HG03135 (cell line): Measurements from ENCODE around the gene BCAS4.
"Not testable (repeated sequence)": the region's sequence is repeated elsewhere in the genome, so short reads cannot be mapped to it uniquely, and the experiment has no call there.

Experiments used
- ATAC-seq: cut with Tn5 transposase; IDR thresholded peaks from one replicate; pipeline ENCODE4 v1.9.1; 2021; ENCODE audit warnings: mild to moderate bottlenecking, moderate library complexity; ENCODE audit not compliant: unreplicated experiment

BCAS4 gene

GRCh38 chr20:50873585-50873984 is 78.7 kb downstream of the BCAS4 start:
- no peak for ATAC-seq

DNA sequence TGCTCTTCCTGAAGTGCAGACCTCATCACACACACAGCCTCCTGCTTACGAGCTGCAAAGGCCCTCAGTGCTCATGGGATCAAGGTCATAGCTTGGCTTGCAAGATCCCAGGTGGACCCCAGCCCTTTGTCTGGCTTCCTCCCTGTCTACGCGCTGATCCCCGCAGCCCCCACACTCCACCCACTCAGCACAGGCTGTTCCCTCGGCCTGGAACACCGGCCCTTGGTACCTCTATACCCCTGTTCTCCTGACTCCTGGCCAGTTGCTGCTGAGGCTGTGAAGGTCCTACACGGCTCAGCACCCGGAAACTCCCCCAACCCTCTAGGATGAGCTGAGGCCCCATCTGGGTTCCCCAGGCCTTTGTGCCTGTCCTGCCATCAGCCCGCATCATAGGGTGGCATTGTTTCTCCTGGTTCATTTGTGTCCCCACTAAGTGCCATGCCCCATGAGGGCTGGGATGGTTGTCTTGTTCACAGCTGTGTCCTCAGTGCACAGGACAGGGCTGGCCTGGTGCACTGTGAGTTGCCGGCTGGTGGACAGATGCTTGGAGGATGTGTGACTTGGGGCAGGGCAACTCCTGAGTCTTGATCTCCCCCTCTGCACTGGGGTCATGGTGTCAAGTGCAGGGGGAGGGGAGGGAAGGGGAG is 79.4 kb downstream of the BCAS4 start:
- no peak for ATAC-seq

DNA sequence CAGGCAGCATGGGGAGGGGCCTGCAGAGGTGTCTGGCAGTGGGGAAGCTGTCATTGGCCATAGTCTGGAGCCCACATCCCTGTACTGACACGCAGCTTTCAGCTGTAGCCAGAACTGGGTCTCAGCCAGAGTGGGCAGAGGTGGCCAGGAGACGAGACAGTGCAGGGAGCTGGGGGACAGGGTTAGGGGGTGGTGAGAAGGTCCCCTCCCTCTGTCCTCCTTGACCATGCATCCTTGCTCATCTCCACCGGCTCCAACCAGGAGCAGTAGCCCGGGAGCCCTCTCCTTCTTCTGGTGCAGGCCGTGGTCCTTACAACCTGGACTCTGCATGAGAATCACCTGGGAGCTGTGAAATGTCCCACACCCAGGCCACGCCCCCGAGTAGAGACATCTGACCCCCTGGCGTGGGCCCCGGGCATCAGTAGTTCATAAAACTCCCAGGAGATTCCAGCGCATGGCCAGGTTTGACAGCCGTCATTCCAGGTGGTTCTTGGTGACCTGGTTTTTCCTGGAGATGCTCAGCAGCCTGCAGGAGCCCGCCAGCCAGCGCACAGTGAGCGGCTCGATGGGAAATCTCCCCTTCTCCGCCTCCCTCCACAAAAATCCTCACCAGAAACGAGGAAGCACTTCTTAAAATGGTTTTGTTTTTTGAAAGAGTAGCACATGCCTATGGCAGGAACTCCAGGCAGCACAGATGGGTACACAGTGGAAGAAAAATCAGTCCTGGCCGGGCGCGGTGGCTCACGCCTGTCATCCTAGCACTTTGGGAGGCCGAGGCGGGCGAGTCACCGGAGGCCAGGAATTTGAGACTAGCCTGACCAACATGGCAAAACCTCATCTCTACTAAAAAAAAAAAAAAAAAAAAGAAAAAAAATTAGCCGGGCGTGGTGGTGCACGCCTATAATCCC is 80.2 kb downstream of the BCAS4 start:
- no peak for ATAC-seq

DNA sequence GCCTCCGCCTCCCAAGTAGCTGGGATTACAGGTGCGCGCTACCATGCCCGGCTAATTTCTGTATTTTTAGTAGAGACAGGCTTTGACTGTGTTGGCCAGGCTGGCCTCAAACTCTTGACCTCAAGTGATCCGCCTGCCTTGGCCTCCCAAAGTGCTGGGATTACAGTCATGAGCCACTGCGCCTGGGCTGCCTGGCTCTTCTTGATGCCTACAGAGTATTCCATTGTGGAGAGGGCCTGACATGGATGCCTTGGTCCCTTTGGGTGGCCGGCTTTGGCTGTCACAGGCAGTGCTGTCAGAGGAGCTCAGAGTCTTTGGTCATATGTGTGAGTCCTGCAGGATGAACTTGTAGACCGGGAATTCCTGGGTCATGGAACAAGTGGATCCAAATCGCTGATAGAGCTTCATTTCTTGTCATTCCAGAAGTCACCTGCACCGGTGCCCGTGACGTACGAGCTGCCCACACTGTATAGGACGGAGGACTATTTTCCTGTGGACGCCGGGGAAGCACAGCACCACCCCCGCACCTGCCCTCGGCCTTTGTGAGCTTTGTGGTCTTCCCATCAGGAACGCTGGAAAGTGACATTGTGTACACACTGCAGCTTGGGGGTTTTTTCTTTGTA is 81.3 kb downstream of the BCAS4 start:
- ATAC-seq, result no peak

GRCh38 chr20:50876816-50877215 is 82.0 kb downstream of the BCAS4 start:
- ATAC-seq, result no peak

- no peak for ATAC-seq
These were observed 82.4 kb downstream of the BCAS4 start for GRCh38 chr20:50877232-50877743.

- no peak for ATAC-seq
These were observed 85.0 kb downstream of the BCAS4 start for GRCh38 chr20:50879649-50880550.

- not testable (repeated sequence) for ATAC-seq
These were observed 87.0 kb downstream of the BCAS4 start for GRCh38 chr20:50881759-50882424.

DNA sequence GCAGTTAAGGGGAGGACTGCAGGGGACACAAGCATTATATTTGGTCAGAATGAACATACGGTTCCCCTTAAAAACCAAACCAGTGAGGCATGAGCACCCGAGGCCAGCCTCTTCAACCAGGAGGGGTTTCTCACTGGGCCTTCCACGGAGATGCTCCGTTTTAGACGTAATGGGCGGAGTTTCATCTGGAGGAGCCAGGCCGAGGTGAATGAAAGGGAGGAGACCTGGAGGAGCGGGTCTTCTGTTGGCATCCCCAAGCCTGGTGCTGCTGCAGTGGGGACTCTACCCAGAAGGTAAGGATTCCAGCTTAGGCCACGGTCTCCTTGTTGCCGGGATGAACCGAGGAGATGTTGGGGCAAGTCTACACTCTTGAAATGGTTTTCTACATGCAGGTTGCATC is 89.0 kb downstream of the BCAS4 start:
- ATAC-seq, result no peak

DNA sequence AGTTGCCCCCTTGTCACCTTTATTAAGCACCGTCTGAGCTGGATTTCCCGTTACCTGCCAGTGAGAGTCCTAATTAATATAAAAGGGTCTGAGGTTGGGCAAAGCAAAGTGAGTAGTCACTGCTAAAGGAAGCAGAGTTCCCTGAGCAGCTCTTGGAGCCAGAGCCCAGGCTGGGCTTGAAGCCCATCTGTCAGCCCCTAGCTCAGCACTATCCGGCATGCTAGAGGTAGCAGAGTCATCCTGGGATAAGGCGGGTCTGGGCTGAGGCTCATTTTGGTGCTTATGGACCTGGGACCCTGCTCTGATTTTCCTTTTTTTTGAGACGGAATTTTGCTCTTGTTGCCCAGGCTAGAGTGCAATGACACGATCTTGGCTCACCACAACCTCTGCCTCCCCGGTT is 90.2 kb downstream of the BCAS4 start:
- no peak for ATAC-seq

GRCh38 chr20:50885781-50886180 is 90.9 kb downstream of the BCAS4 start:
- no peak for ATAC-seq

GRCh38 chr20:50886184-50886790 is 91.4 kb downstream of the BCAS4 start:
- ATAC-seq, result no peak

- no peak for ATAC-seq
These were observed 92.7 kb downstream of the BCAS4 start for GRCh38 chr20:50887576-50887975.

GRCh38 chr20:50891138-50891537 is 96.3 kb downstream of the BCAS4 start:
- ATAC-seq, result no peak

GRCh38 chr20:50892394-50892793 is 97.5 kb downstream of the BCAS4 start:
- no peak for ATAC-seq

GRCh38 chr20:50893620-50894019 is 98.8 kb downstream of the BCAS4 start:
- ATAC-seq, result no peak

GRCh38 chr20:50895111-50895830 is 100.4 kb downstream of the BCAS4 start:
- no peak for ATAC-seq

GRCh38 chr20:50898475-50898874 is 103.6 kb downstream of the BCAS4 start:
- no peak for ATAC-seq

- no peak for ATAC-seq
These were observed 105.4 kb downstream of the BCAS4 start for GRCh38 chr20:50900261-50900660.
